ENCODE measurements around the gene HTR2B.
"Not testable (repeated sequence)": the region's sequence is repeated elsewhere in the genome, so short reads cannot be mapped to it uniquely, and the experiment has no call there.

The HTR2B gene

GRCh38 chr2:231088754-231089153 is 36.1 kb downstream of the HTR2B start:
- no peak for DNase-seq

GRCh38 chr2:231084565-231084964 is 40.3 kb downstream of the HTR2B start:
- DNase-seq: no peak

GRCh38 chr2:231069379-231070054 is 55.3 kb downstream of the HTR2B start:
- DNase-seq: no peak

- no peak for DNase-seq
These were observed 56.2 kb downstream of the HTR2B start for GRCh38 chr2:231068525-231069222.

GRCh38 chr2:231067531-231067930 is 57.3 kb downstream of the HTR2B start:
- not testable (repeated sequence) for DNase-seq

- no peak for DNase-seq
These were observed 58.9 kb downstream of the HTR2B start for GRCh38 chr2:231065966-231066365.

GRCh38 chr2:231063347-231063746 is 61.5 kb downstream of the HTR2B start:
- no peak for DNase-seq

GRCh38 chr2:231062776-231063175 is 62.1 kb downstream of the HTR2B start:
- no peak for DNase-seq

- DNase-seq: no peak
These were observed 65.1 kb downstream of the HTR2B start for GRCh38 chr2:231059756-231060155.

- no peak for DNase-seq
These were observed 65.9 kb downstream of the HTR2B start for GRCh38 chr2:231058761-231059550.
